ENCODE results near the gene CNEP1R1. TPM values are rescaled to one million over a fixed set of nuclear protein-coding genes. Genes with fewer than 3 reads are reported as not detected.

Gene CNEP1R1
- total RNA-seq, 1 donor from 2014 or later, result 28.4 TPM

GRCh38 chr16:50065241-50065623 is 40.2 kb downstream of the CNEP1R1 start:
- Mint-ChIP-seq H3K27ac (peak overlapping the region; percentile 50), H3K36me3 (ENCODE audit: insufficient read depth) (no peaks in the 10 kb centered on the region)
- TF ChIP-seq CTCF (IDR thresholded peaks at IDR 0.05; ENCODE audit: unreplicated experiment), result no peak

GRCh38 chr16:50065624-50066481 is 40.8 kb downstream of the CNEP1R1 start, which contains the start of gene HEATR3:
Gene HEATR3, plus strand, starts transcription at chr16:50065970. Its CDS starts 162 bp downstream, at chr16:50066132.
- TF ChIP-seq CTCF (IDR thresholded peaks at IDR 0.05; ENCODE audit: unreplicated experiment), result no peak

More at GRCh38 chr16:50065241-50065623, 40.2 kb downstream of the CNEP1R1 start:
- peak overlapping the region; percentile 79 for H3K4me3 Mint-ChIP-seq (ENCODE audit: low read depth)
- peaks cover 11% of the 10 kb centered on the region for H3K4me1 Mint-ChIP-seq (ENCODE audit: low read depth)
- no peaks in the 10 kb centered on the region for H3K27me3 Mint-ChIP-seq
- DNase-seq (ENCODE audit: low spot score, unreplicated experiment), result no peak
- no peaks in the 10 kb centered on the region for H3K9me3 Mint-ChIP-seq (ENCODE audit: low read depth)

GRCh38 chr16:50066482-50067289 is 41.7 kb downstream of the CNEP1R1 start:
- peak overlapping the region; percentile 76 for H3K27ac Mint-ChIP-seq
- peak; percentile 29 for TF ChIP-seq CTCF (IDR thresholded peaks at IDR 0.05; ENCODE audit: unreplicated experiment)
- peaks cover 2% of the 10 kb centered on the region for H3K36me3 Mint-ChIP-seq (ENCODE audit: insufficient read depth)
- H3K4me1 Mint-ChIP-seq (ENCODE audit: low read depth), result peaks cover 11% of the 10 kb centered on the region
- DNase-seq (ENCODE audit: low spot score, unreplicated experiment), result no peak
- H3K9me3 Mint-ChIP-seq (ENCODE audit: low read depth), result no peaks in the 10 kb centered on the region
- H3K27me3 Mint-ChIP-seq, result no peaks in the 10 kb centered on the region
- peak overlapping the region; percentile 79 for H3K4me3 Mint-ChIP-seq (ENCODE audit: low read depth)

More at GRCh38 chr16:50065624-50066481, 40.8 kb downstream of the CNEP1R1 start, which contains the start of gene HEATR3:
- Mint-ChIP-seq H3K27me3 (no peaks in the 10 kb centered on the region), H3K9me3 (ENCODE audit: low read depth) (no peaks in the 10 kb centered on the region), H3K27ac (peak within 1 kb of the TSS; percentile 95), H3K36me3 (ENCODE audit: insufficient read depth) (peaks cover 2% of the 10 kb centered on the region), H3K4me3 (ENCODE audit: low read depth) (peak within 1 kb of the TSS; percentile 79), H3K4me1 (ENCODE audit: low read depth) (peaks cover 11% of the 10 kb centered on the region)
- DNase-seq (ENCODE audit: low spot score, unreplicated experiment), result peak; percentile 87

- TF ChIP-seq CTCF (IDR thresholded peaks at IDR 0.05; ENCODE audit: unreplicated experiment), result peak; percentile 51
- peak overlapping the region; percentile 77 for H3K27ac Mint-ChIP-seq
- H3K27me3 Mint-ChIP-seq, result no peaks in the 10 kb centered on the region
- peaks cover 2% of the 10 kb centered on the region for H3K36me3 Mint-ChIP-seq (ENCODE audit: insufficient read depth)
- H3K9me3 Mint-ChIP-seq (ENCODE audit: low read depth), result no peaks in the 10 kb centered on the region
- H3K4me3 Mint-ChIP-seq (ENCODE audit: low read depth), result peak overlapping the region; percentile 79
- DNase-seq (ENCODE audit: low spot score, unreplicated experiment), result no peak
- peaks cover 11% of the 10 kb centered on the region for H3K4me1 Mint-ChIP-seq (ENCODE audit: low read depth)
These were observed 42.3 kb downstream of the CNEP1R1 start for GRCh38 chr16:50067290-50067853.

GRCh38 chr16:50068550-50068949 is 43.5 kb downstream of the CNEP1R1 start:
- H3K27ac Mint-ChIP-seq, result no peak overlapping the region
- TF ChIP-seq CTCF (IDR thresholded peaks at IDR 0.05; ENCODE audit: unreplicated experiment), result no peak
- no peak overlapping the region for H3K4me3 Mint-ChIP-seq (ENCODE audit: low read depth)
- H3K27me3 Mint-ChIP-seq, result no peaks in the 10 kb centered on the region
- H3K4me1 Mint-ChIP-seq (ENCODE audit: low read depth), result peaks cover 11% of the 10 kb centered on the region
- peaks cover 2% of the 10 kb centered on the region for H3K36me3 Mint-ChIP-seq (ENCODE audit: insufficient read depth)
- no peaks in the 10 kb centered on the region for H3K9me3 Mint-ChIP-seq (ENCODE audit: low read depth)
- no peak for DNase-seq (ENCODE audit: low spot score, unreplicated experiment)

Data from progenitor cell of endocrine pancreas (in vitro differentiated cells).